Measurements from ENCODE around the gene IGLL5.

Gene IGLL5

DNA sequence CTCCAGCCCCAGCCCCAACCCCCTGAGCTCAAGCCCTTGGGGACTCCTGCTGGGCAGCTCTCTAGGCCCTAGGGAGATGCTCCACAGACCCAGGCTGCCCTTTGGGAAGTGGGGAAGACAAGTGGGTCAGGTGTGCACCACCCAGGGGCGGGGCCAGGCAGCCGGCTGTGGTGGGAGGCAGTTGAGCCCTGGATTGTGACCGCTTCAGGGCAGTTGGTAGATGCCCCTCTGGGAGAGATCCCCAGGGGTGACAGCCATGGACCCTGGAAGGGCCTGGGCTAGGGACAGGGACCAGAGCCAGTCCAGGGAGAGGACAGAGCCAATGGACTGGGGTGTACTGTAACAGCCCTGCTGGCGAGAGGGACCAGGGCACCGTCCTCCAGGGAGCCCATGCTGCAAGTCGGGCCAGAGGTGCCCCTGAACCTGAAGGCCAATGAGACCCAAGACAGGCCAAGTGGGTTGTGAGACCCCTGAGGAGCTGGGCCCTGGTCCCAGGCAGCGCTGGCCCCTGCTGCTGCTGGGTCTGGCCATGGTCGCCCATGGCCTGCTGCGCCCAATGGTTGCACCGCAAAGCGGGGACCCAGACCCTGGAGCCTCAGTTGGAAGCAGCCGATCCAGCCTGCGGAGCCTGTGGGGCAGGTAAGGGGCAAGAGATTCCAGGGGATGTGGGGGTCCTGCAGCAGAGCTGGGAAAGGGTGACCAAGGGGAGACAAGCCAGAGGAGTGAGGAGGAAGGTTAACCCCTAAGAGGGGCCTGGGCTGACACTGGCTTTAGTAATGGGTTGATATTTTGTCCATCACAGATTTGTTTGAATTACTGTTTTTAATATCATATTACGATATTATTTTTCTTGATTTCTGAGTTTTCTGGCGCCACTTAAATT lies at the start of gene IGLL5:
TSS of gene IGLL5 (plus strand) at position 196 of the 883 bp plus-strand sequence. CDS start at position 434, 238 bp downstream.
- no peak for DNase-seq

DNA sequence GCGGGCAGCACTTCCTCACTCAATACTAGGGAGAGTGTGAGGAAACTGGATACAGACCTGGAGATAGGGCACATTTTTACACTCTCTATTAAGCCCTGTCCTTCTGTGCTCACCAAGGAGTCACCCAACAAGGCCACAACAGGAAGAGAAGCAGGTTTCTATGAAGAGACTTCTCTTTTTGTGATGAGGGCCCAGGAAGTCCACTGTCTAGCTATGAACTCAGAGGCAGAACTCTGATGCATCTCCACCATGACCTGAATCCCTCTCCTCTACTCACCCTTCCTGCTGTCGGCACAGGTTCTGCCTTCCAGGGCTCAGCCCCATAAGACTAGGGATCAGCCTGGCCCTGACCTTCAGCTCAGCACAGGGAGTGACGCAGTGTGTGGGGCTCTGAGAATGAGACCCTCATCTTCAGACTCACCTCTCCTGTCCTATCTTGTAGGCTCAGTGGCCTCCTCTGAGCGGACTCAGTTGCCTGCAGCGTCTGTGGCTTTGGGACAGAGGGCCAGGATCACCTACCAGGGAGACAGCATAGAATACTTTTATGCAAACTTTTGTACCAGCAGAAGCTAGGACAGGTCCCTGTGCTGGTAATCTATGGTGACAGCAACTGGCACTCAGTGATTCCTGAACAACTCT lies 49.3 kb upstream of the IGLL5 start:
- DNase-seq, result no peak

DNA sequence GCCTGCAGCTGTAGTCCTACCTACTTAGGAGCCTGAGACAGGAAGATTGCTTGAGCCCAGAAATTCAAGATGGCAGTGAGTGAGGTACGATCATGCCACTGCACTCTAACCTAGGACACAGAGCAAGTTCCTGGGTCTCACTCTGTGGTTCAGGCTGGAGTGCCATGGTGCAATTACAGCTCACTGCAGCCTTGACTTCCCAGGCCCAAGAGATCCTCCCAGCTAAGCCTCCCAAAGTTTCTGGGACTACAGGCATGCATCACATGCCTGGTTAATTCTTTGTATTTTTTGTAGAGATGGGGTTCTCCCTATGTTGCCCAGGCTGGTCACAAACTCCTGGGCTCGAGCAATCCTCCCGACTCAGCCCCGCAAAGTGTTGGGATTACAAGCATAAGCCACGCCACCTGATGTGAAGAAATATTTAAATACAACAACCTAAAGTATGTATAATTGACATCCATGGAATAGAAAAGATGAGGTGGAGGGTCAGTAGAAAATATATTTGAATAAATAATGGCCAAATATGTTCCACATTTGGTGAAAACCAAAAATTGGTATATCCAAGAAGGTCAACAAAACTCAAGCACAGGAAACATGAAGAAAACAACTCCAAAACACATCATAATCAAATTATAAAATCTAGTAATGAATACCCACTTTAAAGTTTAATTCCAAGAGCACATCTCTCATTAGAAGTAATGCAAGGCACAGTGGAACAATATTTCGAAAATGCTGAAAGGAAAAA lies 47.9 kb upstream of the IGLL5 start:
- DNase-seq, result no peak

GRCh38 chr22:22840780-22841179 lies 46.8 kb upstream of the IGLL5 start:
- no peak for DNase-seq

DNA sequence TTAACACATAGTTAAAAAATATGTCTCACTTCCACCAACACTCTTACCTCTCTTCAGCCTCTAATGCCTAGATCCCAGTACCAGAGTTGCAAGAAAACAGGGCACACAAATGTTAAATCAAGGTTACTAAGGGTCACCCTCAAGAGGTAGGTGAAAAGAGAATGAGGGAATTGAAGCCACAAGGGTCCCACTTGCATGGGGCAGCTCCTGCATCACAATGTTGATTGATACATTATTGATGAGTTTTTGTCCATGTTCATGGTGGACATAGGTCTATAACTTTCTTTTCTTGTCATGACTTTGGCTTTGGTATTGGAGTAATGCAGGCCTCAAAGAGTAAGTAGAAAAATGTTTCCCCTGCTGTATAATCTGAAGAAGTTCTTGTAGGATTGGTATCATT lies 46.0 kb upstream of the IGLL5 start:
- no peak for DNase-seq

DNA sequence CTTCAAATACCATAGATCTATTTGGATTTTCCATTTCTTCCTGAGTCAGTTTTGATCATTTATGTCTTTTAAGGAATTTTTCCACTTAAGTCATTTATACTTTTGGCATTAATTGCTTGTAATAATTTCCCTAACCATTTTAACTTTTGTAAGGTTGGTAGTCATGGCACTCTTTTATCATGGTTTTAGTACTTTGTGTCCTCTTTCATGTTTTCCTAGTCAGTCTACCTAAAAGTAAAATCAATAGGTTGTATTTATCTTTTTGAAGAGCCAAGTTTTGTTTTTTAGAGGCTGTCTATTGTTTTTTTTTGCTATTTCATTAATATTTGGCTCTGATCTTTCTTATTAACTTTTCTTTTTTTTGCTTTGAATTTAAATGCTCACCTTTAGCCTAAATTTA lies 45.5 kb upstream of the IGLL5 start:
- DNase-seq, result no peak

GRCh38 chr22:22843848-22844247 lies 43.8 kb upstream of the IGLL5 start:
- no peak for DNase-seq

- no peak for DNase-seq
Observed at GRCh38 chr22:22847241-22847640, 40.4 kb upstream of the IGLL5 start.

- peak; percentile 76 for DNase-seq
Observed at GRCh38 chr22:22848364-22848866, 39.2 kb upstream of the IGLL5 start.

- DNase-seq, result no peak
Observed at GRCh38 chr22:22849640-22850610, 37.7 kb upstream of the IGLL5 start.

DNA sequence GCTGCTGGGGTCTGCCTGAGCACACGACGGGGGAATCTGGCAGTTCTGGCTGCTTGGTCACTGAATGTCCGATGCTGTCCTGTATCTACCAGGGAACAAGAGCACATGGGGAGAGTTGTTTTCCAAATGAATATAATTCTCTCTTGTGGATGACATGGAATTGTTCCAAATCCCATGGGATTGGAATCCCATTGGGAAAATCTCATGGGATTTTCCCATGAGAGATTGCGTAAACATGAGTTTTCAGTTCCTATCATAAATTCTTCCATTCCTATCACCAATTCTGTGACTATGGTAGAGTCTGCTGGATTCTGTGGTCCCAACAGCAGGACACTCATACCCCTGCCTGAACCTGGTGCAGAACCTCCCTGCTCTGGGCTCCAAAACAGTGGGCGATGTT lies 35.6 kb upstream of the IGLL5 start:
- no peak for DNase-seq

DNA sequence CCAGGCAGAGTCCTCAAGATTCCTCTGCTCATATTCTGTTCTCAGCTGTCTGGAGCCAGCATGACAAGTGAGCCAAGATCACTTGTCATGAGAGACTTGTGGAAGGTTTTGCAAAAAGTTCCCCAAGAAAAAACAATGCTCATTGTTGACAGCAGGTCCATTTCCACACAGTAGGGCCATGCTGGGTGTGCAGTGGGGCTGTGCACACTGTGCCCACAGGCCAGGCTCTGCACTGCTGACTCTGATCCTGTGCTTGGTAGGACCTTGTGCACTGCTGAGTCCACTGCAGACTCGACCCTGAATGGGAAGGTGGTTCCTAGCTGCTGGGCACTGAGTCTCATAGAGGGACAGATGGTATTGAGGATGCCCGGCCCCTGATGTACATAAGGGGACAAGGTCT lies 33.9 kb upstream of the IGLL5 start:
- no peak for DNase-seq

- DNase-seq, result no peak
Observed at GRCh38 chr22:22854466-22854865, 33.1 kb upstream of the IGLL5 start.

DNA sequence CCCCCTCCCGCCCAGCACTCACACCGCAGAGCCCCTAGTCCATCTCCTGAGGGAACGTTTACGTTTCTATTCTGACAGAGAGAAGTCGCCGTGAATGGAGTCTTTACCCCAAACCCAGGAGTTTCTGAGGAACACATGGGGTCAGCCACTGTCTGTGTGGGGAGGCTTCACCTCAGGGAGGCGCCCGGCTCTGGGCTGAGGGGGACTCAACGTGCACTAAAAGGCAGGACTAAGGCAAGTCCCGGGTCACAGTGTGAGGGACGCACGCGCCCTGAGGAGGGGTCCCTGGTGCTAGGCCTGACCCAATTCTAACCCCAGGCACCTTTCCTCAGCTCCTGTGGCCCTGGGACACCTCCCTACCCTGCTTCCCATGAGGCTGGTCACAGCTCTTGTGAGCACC lies 32.5 kb upstream of the IGLL5 start:
- DNase-seq, result no peak

DNA sequence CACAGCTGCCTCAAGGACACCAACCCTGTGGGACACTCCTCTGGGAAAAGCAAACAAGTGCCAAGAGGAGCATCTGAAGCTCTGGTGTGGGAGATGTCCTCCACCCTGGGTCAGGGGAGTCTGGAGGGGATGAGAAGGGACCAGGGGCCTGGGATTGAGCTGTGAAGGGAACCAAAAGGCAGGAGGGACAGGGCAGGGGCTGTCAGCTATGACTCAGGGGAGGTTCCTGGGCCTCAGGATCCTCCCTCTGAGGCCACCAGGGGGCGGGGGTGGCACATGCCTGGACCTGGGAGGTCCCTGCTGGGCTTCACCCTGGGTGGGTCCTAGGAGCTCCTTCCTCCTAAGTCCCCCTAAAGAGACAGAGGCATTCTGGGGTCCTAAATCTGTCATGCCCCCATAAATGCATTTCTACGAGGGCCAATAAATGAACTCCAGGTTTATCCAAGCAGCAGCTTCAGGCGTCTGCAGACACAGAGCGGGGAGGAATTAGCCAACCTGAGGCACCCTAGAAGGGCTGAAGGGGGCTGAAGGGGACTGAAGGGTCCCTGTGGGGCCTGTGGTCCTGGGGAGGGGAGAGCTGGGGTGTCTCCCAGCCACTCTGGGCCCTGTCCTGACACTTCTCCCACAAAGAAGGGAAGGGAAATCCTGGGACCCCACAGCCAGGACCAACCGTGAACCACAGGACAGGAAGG lies 31.9 kb upstream of the IGLL5 start:
- DNase-seq, result peak; percentile 41

DNA sequence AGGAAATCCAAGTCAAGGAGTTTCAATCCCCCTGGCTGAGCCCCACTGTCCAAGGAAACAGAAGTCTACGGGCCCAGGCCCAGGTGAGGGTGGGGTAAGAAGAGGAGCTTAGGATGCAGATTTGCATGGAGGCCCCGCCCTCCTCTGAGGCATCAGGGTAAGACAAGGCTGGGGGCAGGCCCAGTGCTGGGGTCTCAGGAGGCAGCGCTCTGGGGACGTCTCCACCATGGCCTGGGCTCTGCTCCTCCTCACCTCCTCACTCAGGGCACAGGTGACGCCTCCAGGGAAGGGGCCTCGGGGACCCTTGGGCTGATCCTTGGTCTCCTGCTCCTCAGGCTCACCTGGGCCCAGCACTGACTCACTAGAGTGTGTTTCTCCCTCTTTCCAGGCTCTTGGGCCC lies 31.3 kb upstream of the IGLL5 start:
- DNase-seq, result no peak

GRCh38 chr22:22856885-22857606 lies 30.6 kb upstream of the IGLL5 start:
- no peak for DNase-seq

DNA sequence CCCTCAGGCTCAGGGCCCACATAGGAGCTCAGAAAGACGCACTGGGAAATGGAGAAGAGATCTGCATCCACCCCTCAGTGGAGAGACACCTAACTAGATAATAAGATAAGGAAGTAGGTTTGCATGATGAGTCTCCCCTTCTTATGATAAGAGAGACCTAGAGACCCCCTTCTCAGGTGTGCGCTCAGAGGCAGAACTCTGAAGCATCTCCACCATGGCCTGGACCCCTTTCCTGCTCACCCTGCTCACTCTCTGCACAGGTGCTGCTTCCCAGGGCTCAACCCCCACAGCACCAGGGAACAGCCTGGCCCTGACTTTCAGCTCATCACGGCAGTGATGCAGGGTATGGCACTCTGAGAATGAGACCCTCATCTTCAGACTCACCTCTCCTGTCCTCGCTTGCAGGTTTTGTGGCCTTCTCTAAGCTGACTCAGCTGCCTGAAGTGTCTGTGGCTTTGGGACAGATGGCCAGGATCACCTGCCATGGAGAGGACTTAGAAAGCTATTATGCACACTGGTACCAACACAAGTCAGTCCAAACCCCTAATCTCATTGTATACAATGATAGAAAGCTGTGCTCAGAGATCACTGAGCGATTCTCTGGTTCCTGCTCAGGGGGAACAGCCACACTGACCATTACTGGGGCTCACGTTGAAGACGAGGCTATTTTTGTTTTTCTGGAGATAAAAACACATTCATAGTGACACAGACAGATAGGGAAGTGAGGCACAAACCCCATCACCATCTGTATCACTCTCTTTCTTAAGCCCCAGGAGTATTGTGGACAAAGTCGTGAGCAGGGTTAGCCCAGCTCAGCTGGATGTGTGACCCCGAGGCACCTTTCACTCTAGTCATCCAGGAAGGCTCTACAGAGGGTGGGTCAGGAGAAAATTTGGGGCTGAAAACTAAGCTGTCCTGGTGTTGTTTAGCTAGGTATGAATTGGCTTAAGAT lies 29.7 kb upstream of the IGLL5 start:
- no peak for DNase-seq

DNA sequence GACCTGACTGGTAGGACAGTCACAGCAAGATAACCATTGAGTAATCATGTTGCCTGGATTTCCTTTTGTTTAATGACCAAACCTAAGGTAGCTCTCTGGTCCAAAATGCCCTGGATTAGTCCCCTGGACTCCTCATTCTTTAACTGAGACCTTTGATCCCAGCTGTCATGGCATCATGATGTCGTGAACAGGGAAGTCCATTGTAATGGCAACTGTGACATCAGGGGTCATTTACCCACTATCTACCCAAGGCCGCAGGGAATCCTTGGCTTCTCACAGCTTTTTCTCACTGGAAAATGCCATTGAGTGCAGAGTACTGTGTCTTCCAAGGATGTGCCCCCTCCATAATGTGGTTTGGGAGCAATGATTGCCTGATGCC lies 29.1 kb upstream of the IGLL5 start:
- no peak for DNase-seq

DNA sequence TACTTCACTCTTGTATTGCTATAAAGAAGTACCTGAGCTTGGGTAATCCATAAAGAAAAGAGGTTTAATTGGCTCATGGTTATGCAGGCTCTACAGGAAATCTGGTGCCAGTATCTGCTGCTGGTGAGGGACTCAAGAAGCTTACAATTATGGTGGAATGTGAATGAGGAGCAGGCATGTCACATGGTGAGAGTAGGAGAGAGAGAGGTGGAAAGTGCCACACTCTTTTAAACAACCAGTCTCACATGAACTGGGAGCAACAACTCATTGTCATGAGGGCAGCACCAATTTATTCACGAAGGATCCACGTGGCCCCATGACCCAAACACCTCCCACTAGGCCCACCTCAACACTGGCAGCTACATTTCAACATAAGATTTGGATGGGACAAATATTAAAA lies 24.6 kb upstream of the IGLL5 start:
- no peak for DNase-seq

Data from CD4-positive, alpha-beta T cell treated with Interleukin-10 for 1 hour (primary cell).